ENCODE data around the gene TNIK. TPM values are rescaled to one million over a fixed set of nuclear protein-coding genes. Genes with fewer than 3 reads are reported as not detected.

The TNIK gene
- total and polyA plus RNA-seq, 8 donors, result 2.1 to 40.2 (median 10.1) TPM

DNA sequence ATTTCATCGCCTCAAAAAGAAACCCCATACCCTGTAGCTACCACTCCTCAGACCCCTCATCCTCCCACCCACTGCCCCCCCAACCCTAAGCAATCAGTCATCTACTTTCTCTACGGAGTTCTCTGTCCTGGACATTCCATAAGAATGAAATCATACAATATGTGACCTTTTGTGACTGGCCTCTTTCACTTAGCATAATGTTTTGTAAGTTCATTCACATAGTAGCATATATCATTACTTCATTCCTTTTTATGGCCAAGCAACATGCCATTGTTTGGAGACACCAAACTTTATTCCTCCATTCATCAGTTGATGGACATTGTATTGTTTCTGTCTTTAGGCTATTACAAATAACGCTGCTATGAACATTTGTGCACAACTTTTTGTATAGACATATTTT, 64.2 kb downstream of the TNIK start:
- Histone ChIP-seq H3K36me3 (no peaks in the 10 kb centered on the region), H3K4me1 (peaks cover 5 to 14% (median 10%) of the 10 kb centered on the region in 4 donors), H3K9me3 (peaks cover 0 to 8% (median 0%) of the 10 kb centered on the region in 4 donors), H3K27ac (no peak overlapping the region), H3K4me3 (no peak overlapping the region), H3K27me3 (no peaks in the 10 kb centered on the region)
- no peak for DNase-seq
- intact Hi-C loops (cut with DNase I; ENCODE audit: low total_unique reads), result no loop called here
- TF ChIP-seq POLR2A (IDR thresholded peaks at IDR 0.05) (no peak), EP300 (IDR thresholded peaks at IDR 0.05) (no peak), POLR2AphosphoS5 (IDR thresholded peaks at IDR 0.05) (no peak)
- TF ChIP-seq, protein P1, sequence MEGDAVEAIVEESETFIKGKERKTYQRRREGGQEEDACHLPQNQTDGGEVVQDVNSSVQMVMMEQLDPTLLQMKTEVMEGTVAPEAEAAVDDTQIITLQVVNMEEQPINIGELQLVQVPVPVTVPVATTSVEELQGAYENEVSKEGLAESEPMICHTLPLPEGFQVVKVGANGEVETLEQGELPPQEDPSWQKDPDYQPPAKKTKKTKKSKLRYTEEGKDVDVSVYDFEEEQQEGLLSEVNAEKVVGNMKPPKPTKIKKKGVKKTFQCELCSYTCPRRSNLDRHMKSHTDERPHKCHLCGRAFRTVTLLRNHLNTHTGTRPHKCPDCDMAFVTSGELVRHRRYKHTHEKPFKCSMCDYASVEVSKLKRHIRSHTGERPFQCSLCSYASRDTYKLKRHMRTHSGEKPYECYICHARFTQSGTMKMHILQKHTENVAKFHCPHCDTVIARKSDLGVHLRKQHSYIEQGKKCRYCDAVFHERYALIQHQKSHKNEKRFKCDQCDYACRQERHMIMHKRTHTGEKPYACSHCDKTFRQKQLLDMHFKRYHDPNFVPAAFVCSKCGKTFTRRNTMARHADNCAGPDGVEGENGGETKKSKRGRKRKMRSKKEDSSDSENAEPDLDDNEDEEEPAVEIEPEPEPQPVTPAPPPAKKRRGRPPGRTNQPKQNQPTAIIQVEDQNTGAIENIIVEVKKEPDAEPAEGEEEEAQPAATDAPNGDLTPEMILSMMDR (IDR thresholded peaks at IDR 0.05), result no peak
- WGBS, 5 donors, result 71 to 90% (median 75%) methylated on average over 3 of the region's 3 CpGs

DNA sequence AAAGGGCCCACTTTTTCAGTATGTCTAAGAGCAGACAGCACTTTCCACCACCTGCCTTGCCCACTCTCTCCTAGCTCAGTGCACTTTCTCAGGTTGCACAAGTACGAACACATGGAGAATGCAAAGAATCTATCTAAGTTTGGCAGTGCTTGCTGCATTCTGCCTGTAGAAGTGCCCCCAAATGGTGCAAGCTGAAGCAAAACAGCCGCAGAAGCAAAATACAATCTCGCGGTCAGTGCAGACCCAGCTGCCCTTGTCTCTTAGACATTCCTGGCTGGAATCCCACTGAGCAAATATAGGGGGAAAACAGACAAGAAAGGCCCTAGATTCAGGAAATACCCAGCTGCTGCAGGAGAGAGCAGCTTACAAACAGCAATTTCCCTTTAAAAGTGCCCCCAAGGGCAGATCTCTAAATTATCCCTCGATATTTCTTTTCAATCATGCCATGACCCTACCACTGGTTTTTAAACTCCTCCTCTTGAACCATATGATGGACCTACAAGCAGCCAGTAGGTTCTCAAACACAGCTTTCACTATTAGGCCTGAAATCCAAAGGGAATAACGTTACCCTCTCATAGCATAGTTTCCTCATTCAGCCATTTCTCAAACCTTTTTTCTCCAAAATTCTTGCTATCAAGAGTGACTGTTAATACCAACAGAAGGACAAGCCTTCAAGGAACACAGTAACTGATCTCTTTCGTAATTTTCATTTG, 67.0 kb downstream of the TNIK start:
- peak in 1 of 2 donors; percentile 72 for DNase-seq
- 23 to 39% (median 27%) methylated on average over 7 of the region's 7 CpGs for WGBS, 5 donors
- no peak for TF ChIP-seq POLR2AphosphoS5 (IDR thresholded peaks at IDR 0.05)
- no peak for TF ChIP-seq EP300 (IDR thresholded peaks at IDR 0.05)
- TF ChIP-seq, protein P1 (IDR thresholded peaks at IDR 0.05), result no peak
- TF ChIP-seq POLR2A (IDR thresholded peaks at IDR 0.05), result no peak

DNA sequence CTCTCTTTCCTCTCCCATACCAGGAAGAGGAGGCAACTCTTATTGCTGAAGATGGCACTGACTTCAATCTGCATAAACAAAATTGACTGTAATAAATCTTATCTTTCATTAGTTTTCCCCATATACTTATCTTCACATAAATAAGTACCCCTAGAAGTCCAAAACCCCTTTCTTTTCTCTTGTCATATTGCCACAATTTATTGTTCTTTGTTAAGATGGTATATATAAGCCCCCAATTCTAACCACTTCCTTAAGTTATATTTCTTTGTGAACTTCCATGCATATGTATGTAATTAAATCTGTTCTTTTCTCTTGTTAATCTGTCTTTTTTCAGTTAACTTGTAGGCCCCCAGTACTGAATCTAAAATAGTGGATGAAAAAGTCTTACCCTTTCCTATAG, 68.8 kb downstream of the TNIK start:
- no peaks in the 10 kb centered on the region for H3K36me3 ChIP-seq
- TF ChIP-seq, protein P1 (IDR thresholded peaks at IDR 0.05), result no peak
- TF ChIP-seq EP300 (IDR thresholded peaks at IDR 0.05), result no peak
- no peak for DNase-seq
- H3K4me1 ChIP-seq, result peaks cover 5 to 31% (median 10%) of the 10 kb centered on the region in 4 donors
- H3K27ac ChIP-seq, result no peak overlapping the region
- intact Hi-C loops (cut with DNase I; ENCODE audit: low total_unique reads), result no loop called here
- H3K9me3 ChIP-seq, result peaks cover 0 to 10% (median 0%) of the 10 kb centered on the region in 4 donors
- no peaks in the 10 kb centered on the region for H3K27me3 ChIP-seq
- no peak overlapping the region for H3K4me3 ChIP-seq

More for the DNA sequence above, 67.0 kb downstream of the TNIK start:
- H3K36me3 ChIP-seq, result no peaks in the 10 kb centered on the region
- H3K27me3 ChIP-seq, result no peaks in the 10 kb centered on the region
- intact Hi-C loops (cut with DNase I; ENCODE audit: low total_unique reads), result no loop called here
- peaks cover 5 to 18% (median 10%) of the 10 kb centered on the region in 4 donors for H3K4me1 ChIP-seq
- H3K9me3 ChIP-seq, result peaks cover 0 to 10% (median 0%) of the 10 kb centered on the region in 4 donors
- no peak overlapping the region for H3K4me3 ChIP-seq
- H3K27ac ChIP-seq, result peak overlapping the region in 2 of 5 donors; percentile 29 to 30

DNA sequence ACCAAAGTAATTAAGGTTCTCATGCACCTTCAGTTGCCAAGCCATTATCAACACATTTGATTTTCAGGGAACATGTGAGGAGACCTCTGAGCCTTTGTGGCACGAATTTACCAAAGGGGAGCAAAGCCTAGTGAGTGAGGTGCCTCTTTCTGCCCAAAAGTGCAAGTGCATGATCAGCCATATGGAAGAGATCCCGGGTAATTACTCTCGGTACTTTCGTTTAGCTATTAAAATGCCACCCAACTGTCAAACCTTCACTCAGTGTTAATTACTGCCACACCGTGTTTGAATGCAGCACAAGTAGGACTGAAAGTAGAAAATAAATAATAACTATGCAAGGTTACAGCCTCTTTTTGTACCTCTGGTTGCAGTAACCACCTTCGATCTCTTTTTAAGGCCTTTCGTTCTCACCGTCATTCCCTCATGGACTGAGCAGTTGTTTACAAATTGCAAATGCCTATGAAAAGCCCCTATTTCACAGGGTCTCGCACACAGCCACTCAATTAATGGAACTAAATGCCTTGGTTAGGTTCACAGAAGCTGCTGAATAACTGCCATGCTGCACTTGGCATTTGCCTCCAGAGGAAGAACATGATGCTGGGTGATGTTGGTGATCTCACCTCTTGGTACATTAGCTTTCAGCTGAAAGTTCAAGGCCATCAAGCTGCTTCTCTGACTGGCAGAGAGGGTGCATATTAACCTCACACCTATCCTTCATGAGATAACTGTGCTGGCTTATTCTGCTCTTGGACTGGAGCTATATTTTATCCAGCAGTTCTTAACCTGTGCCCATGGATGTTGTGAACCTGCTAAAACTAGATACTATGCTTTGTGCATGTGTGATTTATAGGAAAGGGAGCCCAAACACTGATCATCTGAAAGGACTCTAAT, 69.9 kb downstream of the TNIK start:
- Histone ChIP-seq H3K9me3 (peaks cover 0 to 10% (median 0%) of the 10 kb centered on the region in 4 donors), H3K27ac (no peak overlapping the region), H3K36me3 (no peaks in the 10 kb centered on the region), H3K4me3 (no peak overlapping the region), H3K4me1 (peaks cover 5 to 31% (median 10%) of the 10 kb centered on the region in 4 donors), H3K27me3 (no peaks in the 10 kb centered on the region)
- 91 to 99% (median 95%) methylated on average over 9 of the region's 9 CpGs for WGBS, 5 donors
- intact Hi-C loops (cut with DNase I; ENCODE audit: low total_unique reads), result no loop called here
- TF ChIP-seq EP300 (IDR thresholded peaks at IDR 0.05), result no peak
- TF ChIP-seq, protein P1 (IDR thresholded peaks at IDR 0.05), result no peak
- no peak for TF ChIP-seq POLR2AphosphoS5 (IDR thresholded peaks at IDR 0.05)
- no peak for TF ChIP-seq POLR2A (IDR thresholded peaks at IDR 0.05)
- DNase-seq, result no peak

All from stomach (tissue), 9 donors.